A549 (cell line): ENCODE data around the gene OPRM1. TPM values are rescaled to one million over a fixed set of nuclear protein-coding genes. Genes with fewer than 3 reads are reported as not detected.

Source experiments
- ATAC-seq, 2 experiments: fragments of 200-7000 bp in 1 of 2; fragments of >200 bp in 1 of 2; cut with Nextera tagmentation in 1 of 2; cut with Tn5 transposase in 1 of 2; 3 replicates each; pipeline versions ENCODE4 v1.8.0 to v1.9.1; 2018 to 2020; ENCODE audit warnings: mild to moderate bottlenecking in 1 of 2, moderate library complexity in 1 of 2
- CTCF ChIA-PET: fragments of 300-600 bp; sonication (Branson Sonifier 250); formaldehyde crosslinking; extraction: SDS; loops from one replicate; lab custom pipeline; 2021; ENCODE audit warnings: antibody characterized with exemption, inconsistent platforms; lab: Yijun Ruan, JAX
- POLR2A ChIA-PET: fragments of 350-600 bp; formaldehyde crosslinking; extraction: SDS; loops from one replicate; lab custom pipeline; 2021; ENCODE audit warnings: antibody characterized with exemption, inconsistent platforms; lab: Yijun Ruan, JAX
- DNase-seq, 2 experiments: peaks; one replicate each; pipeline versions ENCODE4 v3.0.0 to v3.0.0-alpha.2; 2011 to 2016; ENCODE audit warnings: low read depth in 1 of 2, low spot score in 1 of 2
- FAIRE-seq: peaks from 2 replicates; lab custom pipeline; 2011; peaks lifted over from hg19 to GRCh38; lab: Jason Lieb, UNC
- H3K27ac ChIP-seq, 2 experiments: fragments of >200 bp; sonication (Bioruptor Twin); formaldehyde crosslinking; 3 replicates each; pipeline ENCODE4 v1.5.1; 2016 to 2017
- H3K4me1 ChIP-seq: fragments of >200 bp; sonication (Bioruptor Twin); formaldehyde crosslinking; 3 replicates; pipeline ENCODE4 v1.6.1; 2016
- H3K4me2 ChIP-seq: fragments of >200 bp; sonication (Bioruptor Twin); formaldehyde crosslinking; 3 replicates; pipeline ENCODE4 v1.6.1; 2016
- H3K4me3 ChIP-seq: fragments of >200 bp; sonication (Bioruptor Twin); formaldehyde crosslinking; 3 replicates; pipeline ENCODE4 v1.5.1; 2016
- H3K9me3 ChIP-seq: fragments of >200 bp; sonication (Bioruptor Twin); formaldehyde crosslinking; 3 replicates; pipeline ENCODE4 v1.6.1; 2016
- ATOH8 ChIP-seq: fragments of 250-450 bp; sonication (Bioruptor Pico); IDR thresholded peaks from 2 replicates; pipeline ENCODE4 v1.5.0; 2020; ENCODE audit warnings: low read depth, mild to moderate bottlenecking, moderate library complexity
- BHLHE40 ChIP-seq: IDR thresholded peaks from 2 replicates; pipeline ENCODE4 v1.6.1; 2012; ENCODE audit warnings: low read depth, low read length, inconsistent platforms
- E2F6 ChIP-seq: IDR thresholded peaks from 2 replicates; pipeline ENCODE4 v1.6.1; 2012; ENCODE audit warnings: low read depth, borderline replicate concordance
- EP300 ChIP-seq, 2 experiments: fragments of >200 bp; sonication (Bioruptor Twin); formaldehyde crosslinking; IDR thresholded peaks; 2 replicates in 1 of 2; 3 replicates in 1 of 2; pipeline ENCODE4 v1.6.1; 2016 to 2017
- ESRRA ChIP-seq: fragments of 150-350 bp; IDR thresholded peaks from 2 replicates; pipeline ENCODE4 v1.6.1; 2014; ENCODE audit warnings: mild to moderate bottlenecking, low read length, borderline replicate concordance
- FOSB ChIP-seq: fragments of 250-450 bp; sonication (Bioruptor Pico); IDR thresholded peaks from 2 replicates; pipeline ENCODE4 v1.5.0; 2020; ENCODE audit warnings: mild to moderate bottlenecking, moderate library complexity
- FOSL2 ChIP-seq, 2 experiments: fragments of 450-650 bp in 1 of 2; fragments of >200 bp in 1 of 2; sonication (Bioruptor Twin) in 1 of 2; formaldehyde crosslinking; IDR thresholded peaks; 2 replicates each; pipeline versions ENCODE4 v1.5.0 to v1.6.1; 2016 to 2020; ENCODE audit warnings: mild to moderate bottlenecking in 1 of 2, moderate library complexity in 1 of 2
- GATA3 ChIP-seq: IDR thresholded peaks from 2 replicates; pipeline ENCODE4 v1.6.1; 2012; ENCODE audit warnings: borderline replicate concordance
- JUN ChIP-seq, 2 experiments: fragments of >200 bp; sonication (Bioruptor Twin); formaldehyde crosslinking; IDR thresholded peaks; 2 replicates in 1 of 2; 3 replicates in 1 of 2; pipeline ENCODE4 v1.6.1; 2016 to 2017
- JUNB ChIP-seq: fragments of >200 bp; sonication (Bioruptor Twin); formaldehyde crosslinking; IDR thresholded peaks from 2 replicates; pipeline ENCODE4 v1.6.1; 2016
- MAFK ChIP-seq: fragments of 450-650 bp; IDR thresholded peaks from 2 replicates; pipeline ENCODE4 v1.6.1; 2014; ENCODE audit not compliant: partially characterized antibody
- MYC ChIP-seq: IDR thresholded peaks from 2 replicates; pipeline ENCODE4 v1.6.1; 2012; ENCODE audit warnings: mild to moderate bottlenecking, inconsistent platforms, low read length, improper control_type of control experiment, borderline replicate concordance
- NFE2L2 ChIP-seq: fragments of 150-350 bp; conservative IDR thresholded peaks from 2 replicates; pipeline ENCODE4 v1.6.1; 2014; ENCODE audit warnings: low read length
- PHF8 ChIP-seq: fragments of 200-600 bp; sonication (generic); IDR thresholded peaks from 2 replicates; pipeline ENCODE4 v1.6.1; 2016; ENCODE audit warnings: low read depth, mild to moderate bottlenecking, antibody characterized with exemption, moderate library complexity, borderline replicate concordance
- POLR2A ChIP-seq: IDR thresholded peaks from 2 replicates; pipeline ENCODE4 v1.6.1; 2012; ENCODE audit warnings: mild to moderate bottlenecking, low read length
- RFX5 ChIP-seq: fragments of 450-650 bp; IDR thresholded peaks from 2 replicates; pipeline ENCODE4 v1.7.1; 2014; ENCODE audit warnings: antibody characterized with exemption, mild to moderate bottlenecking, moderate library complexity
- RNF2 ChIP-seq: fragments of 200-600 bp; sonication (generic); IDR thresholded peaks from 2 replicates; pipeline ENCODE4 v1.6.1; 2016; ENCODE audit warnings: low read depth, mild to moderate bottlenecking, antibody characterized with exemption, moderate library complexity, borderline replicate concordance
- SMC3 ChIP-seq: fragments of >200 bp; sonication (Bioruptor Twin); formaldehyde crosslinking; IDR thresholded peaks from 3 replicates; pipeline ENCODE4 v1.6.1; 2018; ENCODE audit warnings: inconsistent platforms
- TFCP2L1 ChIP-seq: fragments of 250-450 bp; sonication (Bioruptor Pico); IDR thresholded peaks from 2 replicates; pipeline ENCODE4 v1.5.0; 2021; ENCODE audit warnings: mild to moderate bottlenecking
- ZFP36 ChIP-seq: fragments of 450-650 bp; IDR thresholded peaks from 2 replicates; pipeline ENCODE4 v1.6.1; 2014; ENCODE audit warnings: borderline replicate concordance; ENCODE audit not compliant: partially characterized antibody
- ZNF302 ChIP-seq: fragments of 250-450 bp; sonication (Bioruptor Pico); IDR thresholded peaks from 2 replicates; pipeline ENCODE4 v1.9.0; 2021; ENCODE audit warnings: inconsistent platforms, mild to moderate bottlenecking, moderate library complexity
- WGBS: methylation state at CpG from one replicate; pipeline ENCODE4 v1.1.6; 2017; ENCODE audit errors: missing lambda C conversion rate; 5-methylcytosine and 5-hydroxymethylcytosine counted together
- polyA plus RNA-seq, 4 experiments: library from polyadenylated mRNA; depleted of rRNA in 3 of 4; stranded (reverse); fragments of >200 nt; fragmentation: RNase III in 1 of 4; extraction: RNeasy Plus Mini Kit Qiagen cat#74134 plus additional on column Dnase treatment in 1 of 4; gene quantifications; 2 replicates in 3 of 4; 3 replicates in 1 of 4; pipeline ENCODE4 v1.2.3, GENCODE V29; 2011 to 2017
- TF ChIP-seq, protein P1 (sequence below): IDR thresholded peaks from 2 replicates; pipeline ENCODE4 v1.6.1; 2012
- TF ChIP-seq, protein P2 (sequence below): fragments of >200 bp; sonication (Bioruptor Twin); formaldehyde crosslinking; IDR thresholded peaks from 2 replicates; pipeline ENCODE4 v1.6.1; 2016

OPRM1 gene
- polyA plus RNA-seq, 2 of the 4 experiments (the other 2 are of a cell fraction), result not detected

DNA sequence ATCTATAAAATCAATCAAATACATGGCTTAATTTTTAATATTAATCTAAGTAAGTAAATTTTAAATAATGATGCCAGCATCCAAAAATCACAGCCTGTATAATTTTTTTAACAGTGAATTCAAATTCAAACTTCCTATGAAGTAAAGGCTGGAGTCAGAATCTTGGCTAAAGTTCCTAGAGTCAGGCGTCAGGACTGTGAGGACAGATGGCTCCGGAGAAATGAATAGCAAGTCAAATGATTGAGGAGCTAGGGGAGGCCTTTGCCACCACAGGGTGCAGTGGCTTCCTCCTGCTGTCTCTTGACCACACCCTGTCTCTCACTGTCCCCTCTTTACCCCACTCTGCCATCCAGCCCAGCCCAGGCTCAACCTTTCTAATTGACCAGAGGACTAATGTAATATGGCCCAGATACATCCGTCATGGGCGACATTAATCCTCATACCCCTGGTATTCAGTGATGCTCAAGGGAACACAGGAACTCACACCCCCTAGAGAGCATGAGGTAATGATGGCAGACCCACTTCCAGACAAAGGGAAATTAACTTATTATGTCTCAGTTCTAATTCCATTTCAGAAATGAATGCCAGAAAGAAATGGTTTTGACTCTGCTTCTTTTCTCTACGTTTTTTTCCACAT lies 53.4 kb downstream of the OPRM1 start:
- CTCF ChIA-PET, result no interaction called here

DNA sequence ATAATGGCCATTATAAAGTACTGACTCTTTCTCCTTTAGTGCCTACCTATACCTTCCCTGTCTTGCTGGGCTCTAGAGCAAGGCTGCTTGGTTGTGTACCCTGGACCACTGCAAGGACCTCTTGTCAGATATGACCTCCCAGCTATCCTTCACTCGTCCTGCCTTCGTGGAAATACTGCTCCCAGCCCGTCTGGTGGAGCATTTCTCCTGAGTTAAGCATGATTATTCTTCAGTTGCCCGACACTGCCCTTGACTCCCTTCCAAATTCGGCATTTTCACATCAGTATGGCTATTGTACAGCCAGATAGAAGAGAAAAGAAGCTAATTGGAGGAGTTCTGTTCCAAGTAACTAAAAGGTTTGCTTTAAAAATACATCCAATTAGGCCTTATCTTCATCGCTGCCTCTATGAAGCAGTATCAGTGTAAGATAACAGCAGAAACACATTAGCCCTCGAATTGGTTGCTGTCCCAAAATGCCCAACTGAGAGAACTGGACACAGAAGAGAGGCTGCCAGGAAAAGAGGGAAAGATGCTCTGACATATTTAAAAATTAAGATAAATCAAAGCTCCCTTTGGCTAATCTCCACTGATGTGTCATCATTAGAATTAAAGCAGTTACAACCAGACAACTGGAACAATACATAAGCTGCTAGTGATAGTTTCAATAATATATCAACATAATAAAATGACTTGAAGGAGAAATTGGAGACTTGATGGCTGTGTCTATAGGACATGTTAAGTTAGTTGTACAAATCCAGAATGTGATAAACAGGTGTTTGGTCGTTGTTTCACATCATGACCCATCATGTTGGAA lies 54.4 kb downstream of the OPRM1 start:
- no peak overlapping the region for H3K4me3 ChIP-seq
- ATAC-seq (no peak), DNase-seq (no peak), FAIRE-seq (no peak)
- no peak overlapping the region for H3K4me2 ChIP-seq
- POLR2A ChIA-PET, result no interaction called here
- H3K4me1 ChIP-seq, result no peaks in the 10 kb centered on the region
- CTCF ChIA-PET, result no interaction called here
- H3K9me3 ChIP-seq, result no peaks in the 10 kb centered on the region
- no peak overlapping the region for H3K27ac ChIP-seq
- TF ChIP-seq MYC (no peak), ZFP36 (no peak), ESRRA (no peak), RFX5 (no peak), RNF2 (no peak)
- 15% methylated on average over 8 of the region's 8 CpGs for WGBS

More for the DNA sequence above, 53.4 kb downstream of the OPRM1 start:
- no peaks in the 10 kb centered on the region for H3K9me3 ChIP-seq
- no peak overlapping the region for H3K4me2 ChIP-seq
- WGBS, result 41% methylated on average over 5 of the region's 5 CpGs
- ATAC-seq (no peak), DNase-seq (no peak), FAIRE-seq (no peak)
- no peak overlapping the region for H3K4me3 ChIP-seq
- POLR2A ChIA-PET, result no interaction called here
- H3K27ac ChIP-seq, result no peak overlapping the region
- no peaks in the 10 kb centered on the region for H3K4me1 ChIP-seq
- TF ChIP-seq, protein P1, sequence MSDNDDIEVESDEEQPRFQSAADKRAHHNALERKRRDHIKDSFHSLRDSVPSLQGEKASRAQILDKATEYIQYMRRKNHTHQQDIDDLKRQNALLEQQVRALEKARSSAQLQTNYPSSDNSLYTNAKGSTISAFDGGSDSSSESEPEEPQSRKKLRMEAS, result no peak
- TF ChIP-seq FOSL2 (IDR thresholded peaks at IDR 0.05) (no peak), FOSL2 (CRISPR knock-in tag; IDR thresholded peaks at IDR 0.05) (no peak), ATOH8 (CRISPR knock-in tag) (no peak), FOSB (CRISPR knock-in tag) (no peak), POLR2A (no peak), MAFK (no peak), PHF8 (no peak), ZNF302 (CRISPR knock-in tag) (no peak), RFX5 (no peak), BHLHE40 (no peak), EP300 (IDR thresholded peaks at IDR 0.05) (no peak), RNF2 (no peak)
- TF ChIP-seq, protein P2, sequence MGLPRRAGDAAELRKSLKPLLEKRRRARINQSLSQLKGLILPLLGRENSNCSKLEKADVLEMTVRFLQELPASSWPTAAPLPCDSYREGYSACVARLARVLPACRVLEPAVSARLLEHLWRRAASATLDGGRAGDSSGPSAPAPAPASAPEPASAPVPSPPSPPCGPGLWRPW, result no peak

DNA sequence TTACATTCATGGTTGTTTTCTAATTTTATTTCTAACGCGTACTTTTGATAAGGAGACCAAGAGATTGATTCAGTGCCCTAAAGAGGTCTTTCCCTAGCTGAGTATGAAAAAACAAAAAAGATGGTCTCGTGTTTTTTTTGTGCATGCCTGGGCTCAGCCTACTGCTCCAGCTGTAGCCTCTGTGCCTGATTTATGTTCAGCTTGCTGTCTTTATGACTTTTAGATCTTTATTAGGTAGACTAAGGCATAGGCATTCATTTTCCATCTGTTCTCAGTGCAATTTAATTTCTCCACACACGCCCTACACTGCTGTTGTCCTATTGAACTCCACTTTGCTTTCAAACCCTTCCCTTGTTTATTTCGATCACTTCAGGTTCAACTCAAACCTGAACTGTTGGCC lies 56.5 kb downstream of the OPRM1 start:
- ATAC-seq (no peak), DNase-seq (no peak), FAIRE-seq (no peak)
- ChIA-PET POLR2A (no interaction called here), CTCF (no interaction called here)
- Histone ChIP-seq H3K9me3 (no peaks in the 10 kb centered on the region), H3K4me3 (no peak overlapping the region), H3K27ac (no peak overlapping the region), H3K4me2 (no peak overlapping the region), H3K4me1 (no peaks in the 10 kb centered on the region)
- WGBS, result 59% methylated on average over 5 of the region's 5 CpGs
- TF ChIP-seq TFCP2L1 (CRISPR knock-in tag) (no peak), SMC3 (no peak), RNF2 (no peak), JUNB (no peak), PHF8 (no peak), ESRRA (no peak), JUN (IDR thresholded peaks at IDR 0.05) (no peak), MYC (no peak), GATA3 (no peak), NFE2L2 (no peak), E2F6 (no peak)
- TF ChIP-seq, protein P1, result no peak
